Transverse colon (tissue), 4 donors: Measurements from ENCODE around the gene EYS.

Experiments
- EP300 ChIP-seq: sonication (generic); formaldehyde crosslinking; IDR thresholded peaks from one replicate; pipeline ENCODE4 v1.6.1; 2017; ENCODE audit warnings: antibody characterized with exemption, low read depth
- POLR2A ChIP-seq: fragments of 450-650 bp; IDR thresholded peaks from one replicate; pipeline ENCODE4 v1.6.1; 2016; ENCODE audit warnings: antibody characterized with exemption, mild to moderate bottlenecking, moderate library complexity
- POLR2AphosphoS5 ChIP-seq, 3 donors: sonication (generic); formaldehyde crosslinking; IDR thresholded peaks; one replicate each; pipeline ENCODE4 v1.6.1; 2016; ENCODE audit warnings: antibody characterized with exemption in 3 of 3
- TF ChIP-seq, protein P1 (sequence below), 5 experiments: fragments of 200-600 bp in 3 of 5; fragments of 450-650 bp in 2 of 5; sonication (generic) in 3 of 5; IDR thresholded peaks; 1 replicate in 2 of 5; 2 replicates in 3 of 5; pipeline ENCODE4 v1.5.1; 2016 to 2017; ENCODE audit warnings: antibody characterized with exemption in 5 of 5, inconsistent platforms in 3 of 5, mild to moderate bottlenecking in 2 of 5, moderate library complexity in 1 of 5

DNA sequence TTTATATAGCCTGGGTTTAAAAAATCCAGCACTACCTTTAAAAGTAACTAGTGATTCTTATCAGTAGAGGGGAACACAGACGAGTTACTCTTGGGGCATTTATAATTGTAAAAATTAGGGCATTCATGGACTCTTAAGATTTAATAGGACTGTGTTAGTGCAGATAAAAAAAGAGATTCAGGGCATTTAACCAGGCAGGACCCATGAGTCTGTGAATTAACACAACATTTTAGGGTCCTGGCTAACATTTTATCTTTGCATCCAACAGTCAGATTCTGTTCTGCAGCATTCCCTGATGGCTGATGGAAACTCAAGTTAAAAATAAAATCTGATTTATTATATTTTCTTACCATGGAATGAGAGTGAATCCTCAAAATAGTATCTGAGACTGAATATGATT is 1297.1 kb downstream of the EYS start:
- TF ChIP-seq, protein P1, sequence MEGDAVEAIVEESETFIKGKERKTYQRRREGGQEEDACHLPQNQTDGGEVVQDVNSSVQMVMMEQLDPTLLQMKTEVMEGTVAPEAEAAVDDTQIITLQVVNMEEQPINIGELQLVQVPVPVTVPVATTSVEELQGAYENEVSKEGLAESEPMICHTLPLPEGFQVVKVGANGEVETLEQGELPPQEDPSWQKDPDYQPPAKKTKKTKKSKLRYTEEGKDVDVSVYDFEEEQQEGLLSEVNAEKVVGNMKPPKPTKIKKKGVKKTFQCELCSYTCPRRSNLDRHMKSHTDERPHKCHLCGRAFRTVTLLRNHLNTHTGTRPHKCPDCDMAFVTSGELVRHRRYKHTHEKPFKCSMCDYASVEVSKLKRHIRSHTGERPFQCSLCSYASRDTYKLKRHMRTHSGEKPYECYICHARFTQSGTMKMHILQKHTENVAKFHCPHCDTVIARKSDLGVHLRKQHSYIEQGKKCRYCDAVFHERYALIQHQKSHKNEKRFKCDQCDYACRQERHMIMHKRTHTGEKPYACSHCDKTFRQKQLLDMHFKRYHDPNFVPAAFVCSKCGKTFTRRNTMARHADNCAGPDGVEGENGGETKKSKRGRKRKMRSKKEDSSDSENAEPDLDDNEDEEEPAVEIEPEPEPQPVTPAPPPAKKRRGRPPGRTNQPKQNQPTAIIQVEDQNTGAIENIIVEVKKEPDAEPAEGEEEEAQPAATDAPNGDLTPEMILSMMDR (IDR thresholded peaks at IDR 0.05), result no peak
- TF ChIP-seq POLR2AphosphoS5 (IDR thresholded peaks at IDR 0.05) (no peak), EP300 (no peak), POLR2A (no peak)
